ENCODE measurements around the gene ADD2. TPM values are rescaled to one million over a fixed set of nuclear protein-coding genes. Genes with fewer than 3 reads are reported as not detected.
"Not testable (repeated sequence)": the region's sequence is repeated elsewhere in the genome, so short reads cannot be mapped to it uniquely, and the experiment has no call there.

ADD2 gene
- total and polyA plus RNA-seq, 7 donors = 0.09 to 2.6 (median 0.85) TPM

DNA sequence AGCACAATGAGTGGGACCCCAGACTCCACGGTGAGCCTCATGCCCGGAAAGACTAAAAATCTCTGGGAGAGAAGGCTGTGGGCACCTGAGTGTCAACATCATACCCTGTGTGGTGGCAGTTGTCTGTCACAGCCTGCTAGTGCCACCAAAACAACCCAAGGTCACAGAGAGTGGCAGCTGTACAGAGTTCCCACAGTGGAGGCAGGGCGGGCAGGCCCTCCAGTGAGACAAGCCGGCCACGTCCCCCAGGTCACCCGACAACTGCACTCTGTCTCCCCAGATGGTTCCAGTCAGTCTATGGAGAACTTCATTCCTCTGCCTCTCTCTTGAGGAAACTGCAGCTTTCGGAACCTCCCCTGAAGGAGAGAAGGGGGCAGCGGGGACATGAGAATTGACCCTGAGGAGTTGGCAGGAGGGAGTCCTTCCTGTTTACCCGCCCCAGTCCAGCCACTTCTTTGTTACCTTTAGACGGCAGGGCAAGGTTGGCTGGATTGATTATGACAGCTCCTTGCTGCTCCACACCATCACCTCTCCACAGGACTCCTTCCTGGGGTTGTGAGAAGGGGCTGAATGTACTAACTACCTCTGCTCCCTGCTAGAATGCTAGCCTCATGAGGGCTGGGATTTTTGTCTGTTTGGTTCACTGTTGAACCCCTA is 33.7 kb upstream of the ADD2 start:
- H3K9me3 ChIP-seq = no peaks in the 10 kb centered on the region
- no peak overlapping the region for H3K4me3 ChIP-seq
- intact Hi-C loops (cut with DNase I) = no loop called here
- DNase-seq = no peak
- WGBS, 3 donors = 61 to 71% (median 66%) methylated on average over 10 of the region's 10 CpGs
- no peaks in the 10 kb centered on the region for H3K4me1 ChIP-seq
- H3K27me3 ChIP-seq (ENCODE audit: insufficient read depth in 3 of 3, low read length in 2 of 3) = peaks cover 0 to 3% (median 0%) of the 10 kb centered on the region in 3 donors
- no peaks in the 10 kb centered on the region for H3K36me3 ChIP-seq (ENCODE audit: insufficient read depth in 1 of 2, low read depth in 1 of 2)
- no peak overlapping the region for H3K27ac ChIP-seq
- no peak for ATAC-seq
- TF ChIP-seq, protein P1, sequence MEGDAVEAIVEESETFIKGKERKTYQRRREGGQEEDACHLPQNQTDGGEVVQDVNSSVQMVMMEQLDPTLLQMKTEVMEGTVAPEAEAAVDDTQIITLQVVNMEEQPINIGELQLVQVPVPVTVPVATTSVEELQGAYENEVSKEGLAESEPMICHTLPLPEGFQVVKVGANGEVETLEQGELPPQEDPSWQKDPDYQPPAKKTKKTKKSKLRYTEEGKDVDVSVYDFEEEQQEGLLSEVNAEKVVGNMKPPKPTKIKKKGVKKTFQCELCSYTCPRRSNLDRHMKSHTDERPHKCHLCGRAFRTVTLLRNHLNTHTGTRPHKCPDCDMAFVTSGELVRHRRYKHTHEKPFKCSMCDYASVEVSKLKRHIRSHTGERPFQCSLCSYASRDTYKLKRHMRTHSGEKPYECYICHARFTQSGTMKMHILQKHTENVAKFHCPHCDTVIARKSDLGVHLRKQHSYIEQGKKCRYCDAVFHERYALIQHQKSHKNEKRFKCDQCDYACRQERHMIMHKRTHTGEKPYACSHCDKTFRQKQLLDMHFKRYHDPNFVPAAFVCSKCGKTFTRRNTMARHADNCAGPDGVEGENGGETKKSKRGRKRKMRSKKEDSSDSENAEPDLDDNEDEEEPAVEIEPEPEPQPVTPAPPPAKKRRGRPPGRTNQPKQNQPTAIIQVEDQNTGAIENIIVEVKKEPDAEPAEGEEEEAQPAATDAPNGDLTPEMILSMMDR (IDR thresholded peaks at IDR 0.05) = no peak

DNA sequence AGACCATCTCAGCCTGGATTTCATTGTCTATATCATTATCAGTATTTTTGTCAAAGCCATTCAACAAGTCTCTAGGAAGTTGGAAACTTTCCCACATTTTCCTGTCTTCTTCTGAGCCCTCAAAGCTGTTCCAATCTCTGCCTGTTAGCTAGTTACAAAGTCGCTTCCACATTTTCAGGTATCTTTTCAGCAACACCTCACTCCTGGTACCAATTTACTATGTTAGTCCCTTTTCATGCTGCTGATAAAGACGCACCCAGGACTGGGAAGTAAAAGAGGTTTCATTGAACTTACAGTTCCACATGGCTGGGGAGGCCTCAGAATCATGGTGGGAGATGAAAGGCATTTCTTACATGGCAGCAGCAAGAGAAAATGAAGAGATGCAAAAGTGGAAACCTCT is 31.7 kb upstream of the ADD2 start:
- intact Hi-C loops (cut with DNase I) = no loop called here
- no peaks in the 10 kb centered on the region for H3K36me3 ChIP-seq (ENCODE audit: insufficient read depth in 1 of 2, low read depth in 1 of 2)
- H3K27ac ChIP-seq = no peak overlapping the region
- TF ChIP-seq, protein P1 (IDR thresholded peaks at IDR 0.05) = no peak
- 85 to 90% (median 89%) methylated on average over 2 of the region's 2 CpGs for WGBS, 3 donors
- H3K27me3 ChIP-seq (ENCODE audit: insufficient read depth in 3 of 3, low read length in 2 of 3) = peaks cover 0 to 3% (median 0%) of the 10 kb centered on the region in 3 donors
- H3K4me1 ChIP-seq = no peaks in the 10 kb centered on the region
- DNase-seq (no peak), ATAC-seq (no peak)
- no peak overlapping the region for H3K4me3 ChIP-seq
- H3K9me3 ChIP-seq = no peaks in the 10 kb centered on the region

DNA sequence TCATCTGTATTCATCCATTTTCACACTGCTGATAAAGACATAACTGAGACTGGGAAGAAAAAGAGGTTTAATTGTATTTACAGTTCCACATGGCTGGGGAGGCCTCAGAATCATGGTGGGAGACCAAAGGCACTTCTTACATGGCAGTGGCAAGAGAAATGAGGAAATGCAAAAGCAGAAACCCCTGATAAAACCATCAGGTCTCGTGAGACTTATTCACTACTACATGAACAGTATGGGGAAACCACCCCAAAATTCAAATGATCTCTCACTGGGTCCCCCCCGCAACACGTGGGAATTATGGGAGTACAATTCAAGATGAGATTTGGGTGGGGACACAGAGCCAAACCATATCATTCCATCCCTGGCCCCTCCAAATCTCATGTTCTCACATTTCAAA is 30.0 kb upstream of the ADD2 start:
- DNase-seq; H3K27me3 ChIP-seq (ENCODE audit: insufficient read depth in 3 of 3, low read length in 2 of 3); ATAC-seq; H3K4me3 ChIP-seq; H3K9me3 ChIP-seq; H3K4me1 ChIP-seq; H3K27ac ChIP-seq; H3K36me3 ChIP-seq (ENCODE audit: insufficient read depth in 1 of 2, low read depth in 1 of 2); intact Hi-C loops (cut with DNase I): not testable (repeated sequence)
- WGBS, 3 donors = 72 to 83% (median 81%) methylated on average over 3 of the region's 3 CpGs

DNA sequence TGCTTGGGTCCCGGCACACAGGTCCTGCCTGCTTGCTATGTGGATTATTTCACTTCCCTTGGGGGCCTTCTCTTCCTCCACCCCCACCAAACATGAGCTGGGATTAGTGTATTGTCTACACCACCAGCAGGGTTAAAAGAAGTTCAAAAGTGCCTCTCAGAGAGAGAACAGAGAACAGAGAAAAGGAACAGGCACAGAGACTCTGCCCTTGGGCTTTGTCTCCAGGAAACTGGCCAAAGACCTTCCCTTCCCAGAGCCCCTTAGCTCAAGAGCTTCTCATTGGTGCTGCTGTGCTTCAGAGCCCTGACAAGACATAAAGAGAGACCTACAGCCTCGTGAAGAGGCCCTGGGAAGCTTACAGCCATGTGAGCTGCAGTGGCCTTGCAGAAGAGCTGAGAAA is 29.5 kb upstream of the ADD2 start:
- intact Hi-C loops (cut with DNase I) = no loop called here
- Histone ChIP-seq H3K36me3 (ENCODE audit: insufficient read depth in 1 of 2, low read depth in 1 of 2) (no peaks in the 10 kb centered on the region), H3K4me3 (no peak overlapping the region), H3K9me3 (no peaks in the 10 kb centered on the region), H3K4me1 (no peaks in the 10 kb centered on the region), H3K27ac (no peak overlapping the region), H3K27me3 (ENCODE audit: insufficient read depth in 3 of 3, low read length in 2 of 3) (peaks cover 0 to 10% (median 0%) of the 10 kb centered on the region in 3 donors)
- DNase-seq (no peak), ATAC-seq (no peak)
- WGBS, 3 donors = 24 to 48% (median 45%) methylated on average over 2 of the region's 2 CpGs
- TF ChIP-seq, protein P1 (IDR thresholded peaks at IDR 0.05) = no peak

DNA sequence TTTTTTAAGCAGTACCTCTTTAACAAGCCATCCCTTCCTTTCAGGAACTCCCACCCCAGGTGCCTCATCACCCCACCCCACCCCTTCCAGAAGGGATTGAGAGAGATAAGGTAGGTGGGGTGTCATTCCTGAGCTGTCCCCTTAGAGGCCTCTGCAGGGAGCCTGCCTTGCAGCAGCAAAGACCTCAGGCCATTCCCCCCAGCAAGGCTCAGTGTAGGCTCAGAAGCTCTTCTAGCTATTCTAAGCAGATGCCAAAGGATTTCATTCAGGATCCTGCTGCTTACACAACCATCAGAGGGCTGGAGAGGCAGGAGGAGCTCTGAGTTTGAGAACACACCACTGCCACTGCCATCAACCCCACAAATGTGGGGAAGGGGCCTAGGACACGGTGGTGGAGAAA is 28.3 kb upstream of the ADD2 start:
- Histone ChIP-seq H3K4me3 (no peak overlapping the region), H3K9me3 (no peaks in the 10 kb centered on the region), H3K4me1 (no peaks in the 10 kb centered on the region), H3K27me3 (ENCODE audit: insufficient read depth in 3 of 3, low read length in 2 of 3) (peaks cover 0 to 17% (median 0%) of the 10 kb centered on the region in 3 donors), H3K36me3 (ENCODE audit: insufficient read depth in 1 of 2, low read depth in 1 of 2) (no peaks in the 10 kb centered on the region), H3K27ac (no peak overlapping the region)
- TF ChIP-seq, protein P1 (IDR thresholded peaks at IDR 0.05) = no peak
- 66 to 93% (median 83%) methylated on average over 1 of the region's 1 CpG for WGBS, 3 donors
- DNase-seq = no peak
- intact Hi-C loops (cut with DNase I) = no loop called here
- no peak for ATAC-seq
